Measurements from ENCODE around the gene NTN1. TPM values are rescaled to one million over a fixed set of nuclear protein-coding genes. Genes with fewer than 3 reads are reported as not detected.

The NTN1 gene
- total RNA-seq, 1 donor from 2014 or later, result 2.5 TPM

- Mint-ChIP-seq H3K9me3 (peaks cover 3% of the 10 kb centered on the region), H3K27me3 (ENCODE audit: low read depth) (peaks cover 86% of the 10 kb centered on the region), H3K4me3 (no peak overlapping the region), H3K27ac (no peak overlapping the region), H3K36me3 (no peaks in the 10 kb centered on the region), H3K4me1 (no peaks in the 10 kb centered on the region)
- no peak for DNase-seq (ENCODE audit: low spot score in 2 of 2, unreplicated experiment in 2 of 2)
- no peak for TF ChIP-seq CTCF (IDR thresholded peaks at IDR 0.05; ENCODE audit: unreplicated experiment)
Measured at GRCh38 chr17:9009737-9010136, 11.6 kb upstream of the NTN1 start.

GRCh38 chr17:9011001-9011400 lies 10.3 kb upstream of the NTN1 start:
- Mint-ChIP-seq H3K36me3 (no peaks in the 10 kb centered on the region), H3K4me3 (no peak overlapping the region), H3K27ac (no peak overlapping the region), H3K27me3 (ENCODE audit: low read depth) (peaks cover 80% of the 10 kb centered on the region), H3K9me3 (peaks cover 3% of the 10 kb centered on the region), H3K4me1 (no peaks in the 10 kb centered on the region)
- DNase-seq (ENCODE audit: low spot score in 2 of 2, unreplicated experiment in 2 of 2), result no peak
- TF ChIP-seq CTCF (IDR thresholded peaks at IDR 0.05; ENCODE audit: unreplicated experiment), result no peak

- no peaks in the 10 kb centered on the region for H3K4me1 Mint-ChIP-seq
- no peaks in the 10 kb centered on the region for H3K36me3 Mint-ChIP-seq
- H3K27me3 Mint-ChIP-seq (ENCODE audit: low read depth), result peaks cover 54% of the 10 kb centered on the region
- no peaks in the 10 kb centered on the region for H3K9me3 Mint-ChIP-seq
- TF ChIP-seq CTCF (IDR thresholded peaks at IDR 0.05; ENCODE audit: unreplicated experiment), result no peak
- H3K4me3 Mint-ChIP-seq, result no peak overlapping the region
- H3K27ac Mint-ChIP-seq, result no peak overlapping the region
- DNase-seq (ENCODE audit: low spot score in 2 of 2, unreplicated experiment in 2 of 2), result no peak
Measured at GRCh38 chr17:9016941-9017552, 4.3 kb upstream of the NTN1 start.

DNA sequence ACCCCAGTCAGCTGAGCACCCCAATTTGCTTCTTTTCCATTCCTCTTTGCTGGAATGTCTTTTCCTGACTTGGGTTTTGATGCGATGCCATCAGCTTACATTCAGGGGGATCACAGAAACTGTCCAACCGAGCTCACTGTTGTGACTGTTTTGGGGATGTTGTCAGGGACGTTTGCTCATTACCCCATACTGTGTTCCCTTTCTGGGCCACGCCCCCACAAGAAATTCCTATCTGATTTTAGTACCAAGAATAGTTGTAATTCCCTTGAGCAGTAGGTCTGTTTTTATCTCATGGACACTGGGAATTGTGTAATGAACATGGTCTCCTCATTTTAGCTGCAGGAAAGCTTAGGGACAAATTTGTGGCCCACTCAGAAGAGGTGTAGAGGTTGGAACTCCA lies 2.6 kb upstream of the NTN1 start:
- H3K27me3 Mint-ChIP-seq (ENCODE audit: low read depth), result peaks cover 56% of the 10 kb centered on the region
- H3K36me3 Mint-ChIP-seq, result no peaks in the 10 kb centered on the region
- no peaks in the 10 kb centered on the region for H3K9me3 Mint-ChIP-seq
- no peak for DNase-seq (ENCODE audit: low spot score in 2 of 2, unreplicated experiment in 2 of 2)
- H3K4me3 Mint-ChIP-seq, result no peak overlapping the region
- TF ChIP-seq CTCF (IDR thresholded peaks at IDR 0.05; ENCODE audit: unreplicated experiment), result no peak
- H3K27ac Mint-ChIP-seq, result no peak overlapping the region
- H3K4me1 Mint-ChIP-seq, result peaks cover 4% of the 10 kb centered on the region

DNA sequence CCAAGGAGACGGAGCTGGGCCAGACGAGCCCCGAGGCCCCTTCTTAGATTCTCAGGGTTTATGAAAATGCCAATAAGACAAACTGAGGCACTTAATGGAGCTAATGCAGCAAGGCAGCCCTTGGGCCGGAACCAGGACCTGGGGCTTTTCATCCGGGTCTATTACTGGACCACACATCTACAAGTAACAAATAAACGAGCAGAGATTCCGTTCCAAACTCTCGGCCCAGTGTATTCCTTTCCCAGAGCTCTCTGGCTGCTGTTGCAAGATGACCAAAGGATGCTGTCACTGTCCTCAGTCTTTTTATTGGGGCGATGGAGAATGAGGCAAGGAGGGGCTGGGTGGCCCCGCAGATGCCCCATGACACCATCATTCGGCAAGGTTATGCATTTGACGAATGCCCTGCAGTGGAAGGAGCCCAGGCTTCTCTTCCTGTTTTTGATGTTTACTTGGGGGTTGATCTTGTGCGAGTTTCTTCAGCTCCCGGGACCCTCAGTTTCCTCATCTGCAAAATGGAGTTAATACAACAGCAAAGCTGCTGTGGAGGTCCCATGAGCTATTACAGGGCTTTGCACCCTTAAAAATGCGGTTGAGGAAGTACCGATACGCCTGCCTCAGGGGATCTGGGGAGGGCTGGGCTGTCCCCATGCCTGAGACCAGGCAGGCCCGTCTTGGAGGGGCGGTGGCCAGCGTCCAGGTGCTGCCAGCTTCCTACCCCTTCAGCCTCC lies 1.1 kb upstream of the NTN1 start:
- TF ChIP-seq CTCF (IDR thresholded peaks at IDR 0.05; ENCODE audit: unreplicated experiment), result no peak
- Mint-ChIP-seq H3K27me3 (ENCODE audit: low read depth) (peaks cover 60% of the 10 kb centered on the region), H3K27ac (no peak overlapping the region), H3K36me3 (no peaks in the 10 kb centered on the region), H3K4me1 (peaks cover 4% of the 10 kb centered on the region), H3K4me3 (peak overlapping the region; percentile 58), H3K9me3 (no peaks in the 10 kb centered on the region)
- no peak for DNase-seq (ENCODE audit: low spot score in 2 of 2, unreplicated experiment in 2 of 2)
